GM11168 (cell line): Measurements from ENCODE around the gene ETFB.
"Not testable (repeated sequence)": the region's sequence is repeated elsewhere in the genome, so short reads cannot be mapped to it uniquely, and the experiment has no call there.

Experiments
- in situ Hi-C: fragments of 300-500 bp; cut with MboI; formaldehyde crosslinking; loops from one replicate; pipeline ENCODE4 v1.12.0; 2022; ENCODE audit warnings: low sequenced_read_pairs; ENCODE audit not compliant: unreplicated experiment

ETFB gene

GRCh38 chr19:51365965-51366388 is at the start of gene ETFB:
TSS of gene ETFB (minus strand) at chr19:51366388. CDS start at chr19:51366326, 62 bp downstream.
- in situ Hi-C loops: no loop called here

- in situ Hi-C loops: no loop called here
These were observed 49.0 kb upstream of the ETFB start for GRCh38 chr19:51415187-51415586.

GRCh38 chr19:51410950-51411748 is 45.0 kb upstream of the ETFB start:
- in situ Hi-C loops: no loop called here

GRCh38 chr19:51407511-51408131 is 41.4 kb upstream of the ETFB start:
- in situ Hi-C loops: no loop called here

DNA sequence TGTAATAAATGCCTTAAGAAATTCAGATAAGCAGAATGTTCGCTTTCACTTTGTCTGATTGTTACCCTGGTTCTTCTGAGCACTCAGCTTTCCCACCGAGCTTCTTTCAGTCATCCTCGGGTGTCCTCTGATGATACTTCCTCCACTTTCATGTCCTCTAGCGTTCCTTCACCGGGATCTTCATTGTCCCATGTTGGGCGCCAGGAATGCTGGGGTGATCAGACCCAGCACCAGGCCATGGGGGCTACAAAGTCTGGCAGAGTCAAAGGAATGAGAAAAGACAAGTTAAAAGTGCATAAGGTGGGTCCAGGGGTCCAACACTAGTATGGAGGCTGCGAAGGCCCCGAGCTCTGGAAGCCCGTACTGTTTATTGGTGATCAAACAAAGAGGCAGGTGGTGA is 35.9 kb upstream of the ETFB start:
- in situ Hi-C loops: no loop called here

DNA sequence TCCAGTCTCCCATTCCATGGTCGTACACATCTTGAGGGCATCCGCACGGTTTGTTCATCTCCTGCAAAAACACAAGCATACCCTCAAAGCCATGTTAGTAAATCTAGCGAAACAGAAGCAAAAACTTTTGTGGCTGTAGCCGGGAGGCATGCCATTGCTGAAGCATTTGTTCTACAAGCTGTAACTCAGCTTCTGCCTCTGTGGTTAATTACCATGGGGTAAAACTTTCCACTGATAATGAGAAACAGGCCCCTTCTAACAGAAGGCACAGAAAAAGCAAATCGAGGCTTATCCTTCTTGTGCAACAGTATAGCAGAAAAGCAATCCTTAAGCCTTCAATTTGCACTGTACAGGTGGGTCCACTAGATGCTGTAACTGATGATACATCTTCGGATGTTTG is 33.7 kb upstream of the ETFB start:
- in situ Hi-C loops: not testable (repeated sequence)

DNA sequence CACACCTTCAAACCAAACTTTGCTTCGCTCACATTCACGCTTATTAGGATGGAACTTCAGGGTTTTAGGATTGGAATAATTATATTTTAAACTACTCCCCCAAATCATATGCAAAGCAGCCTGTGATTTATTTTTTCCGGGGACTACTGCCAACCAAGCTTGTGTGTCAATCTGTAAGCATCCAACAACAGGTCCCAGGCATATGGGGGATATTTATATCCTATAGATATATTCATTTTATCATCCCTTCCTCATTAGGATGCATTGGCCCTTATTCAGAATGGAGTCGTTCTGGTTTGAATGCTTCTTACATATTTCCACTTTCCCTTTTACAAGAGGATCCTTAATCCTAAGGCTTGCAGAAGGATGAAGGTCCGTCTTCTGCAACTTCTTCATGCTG is 33.0 kb upstream of the ETFB start:
- in situ Hi-C loops: no loop called here

DNA sequence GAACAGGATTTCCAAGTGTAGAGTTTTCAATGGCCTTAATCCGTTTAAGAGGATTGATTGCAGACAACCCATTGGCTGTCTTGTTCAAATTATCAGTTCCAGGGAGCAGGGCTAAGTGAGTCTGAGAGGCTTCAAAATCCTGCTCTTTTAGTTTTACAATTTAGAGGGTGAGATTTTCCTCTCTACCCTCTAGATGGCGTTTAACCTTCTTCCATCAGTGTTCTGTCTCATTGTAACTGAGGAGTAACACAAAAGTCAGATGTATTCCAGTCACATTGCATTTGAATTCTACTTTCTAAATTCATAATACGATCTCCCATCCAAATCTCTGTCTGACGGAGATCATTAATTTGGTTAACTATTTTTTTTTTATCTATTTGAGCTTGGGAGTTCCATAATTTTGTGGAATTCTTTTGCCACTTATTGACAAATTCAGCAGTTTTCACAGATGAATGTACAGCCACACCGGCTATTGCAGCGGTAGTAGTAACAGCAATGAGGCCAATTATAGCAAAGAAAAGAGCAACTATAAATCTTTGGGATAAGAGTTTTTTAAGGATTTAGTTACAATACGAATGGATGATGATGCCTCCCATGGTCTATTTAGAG is 32.0 kb upstream of the ETFB start:
- in situ Hi-C loops: no loop called here

DNA sequence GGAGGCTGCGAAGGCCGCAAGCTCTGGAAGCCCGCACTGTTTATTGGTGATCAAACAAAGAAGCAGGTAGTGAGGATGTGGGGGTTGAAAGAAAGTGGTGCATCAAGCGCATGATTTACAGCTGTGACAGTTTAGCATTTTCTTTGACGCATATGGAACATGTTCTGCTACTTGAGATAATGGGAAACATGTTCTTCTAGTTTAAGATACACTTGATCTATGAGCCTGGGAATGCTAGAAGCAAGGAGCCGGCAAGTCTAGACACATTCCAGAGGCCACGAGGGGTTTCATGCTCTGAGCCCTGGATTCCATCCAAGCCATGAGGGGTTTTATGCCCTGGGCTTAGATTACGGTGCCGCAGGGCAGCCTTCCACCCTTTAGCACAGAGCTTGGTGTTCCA is 31.3 kb upstream of the ETFB start:
- in situ Hi-C loops: not testable (repeated sequence)

- in situ Hi-C loops: no loop called here
These were observed 30.0 kb upstream of the ETFB start for GRCh38 chr19:51396175-51396574.

DNA sequence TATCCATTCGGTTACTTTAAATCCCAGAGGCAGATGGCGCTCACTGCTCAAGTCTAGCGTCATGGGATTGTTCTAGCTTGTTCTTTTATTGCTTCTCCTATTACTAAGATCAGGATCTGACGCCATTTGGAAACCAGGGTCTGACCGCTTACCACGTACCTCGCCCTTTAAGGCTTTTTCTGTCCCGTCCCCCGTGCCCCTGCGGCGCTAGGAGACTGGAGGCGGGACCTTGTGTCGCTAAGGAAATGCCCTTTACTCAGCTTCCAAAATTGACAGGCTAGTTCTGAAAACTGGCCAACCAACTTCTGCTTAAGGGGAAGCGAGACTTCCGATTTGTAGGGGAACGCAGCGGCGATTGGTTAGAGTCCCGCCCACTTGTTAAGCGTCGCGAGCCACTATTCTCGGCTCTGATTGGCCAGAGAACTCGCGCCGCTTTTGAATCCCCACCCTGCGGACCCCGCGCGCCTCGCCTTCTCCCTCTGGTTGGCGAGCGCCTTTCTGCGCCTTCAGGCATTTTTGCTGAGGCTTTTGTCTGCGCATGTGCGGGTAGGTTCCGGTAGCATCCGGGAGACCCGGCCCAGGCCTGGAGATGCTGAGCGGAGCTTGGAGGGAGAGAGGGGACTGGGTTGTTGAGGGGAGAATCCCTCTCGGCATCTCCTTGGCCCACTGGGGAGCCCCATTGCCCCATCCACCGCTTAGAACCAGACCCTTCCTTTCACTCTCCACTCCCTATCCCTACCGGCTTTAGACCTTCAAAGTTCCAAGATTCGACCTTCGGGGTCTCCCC is 28.1 kb upstream of the ETFB start:
- in situ Hi-C loops: no loop called here

GRCh38 chr19:51392701-51393100 is 26.5 kb upstream of the ETFB start:
- in situ Hi-C loops: no loop called here

DNA sequence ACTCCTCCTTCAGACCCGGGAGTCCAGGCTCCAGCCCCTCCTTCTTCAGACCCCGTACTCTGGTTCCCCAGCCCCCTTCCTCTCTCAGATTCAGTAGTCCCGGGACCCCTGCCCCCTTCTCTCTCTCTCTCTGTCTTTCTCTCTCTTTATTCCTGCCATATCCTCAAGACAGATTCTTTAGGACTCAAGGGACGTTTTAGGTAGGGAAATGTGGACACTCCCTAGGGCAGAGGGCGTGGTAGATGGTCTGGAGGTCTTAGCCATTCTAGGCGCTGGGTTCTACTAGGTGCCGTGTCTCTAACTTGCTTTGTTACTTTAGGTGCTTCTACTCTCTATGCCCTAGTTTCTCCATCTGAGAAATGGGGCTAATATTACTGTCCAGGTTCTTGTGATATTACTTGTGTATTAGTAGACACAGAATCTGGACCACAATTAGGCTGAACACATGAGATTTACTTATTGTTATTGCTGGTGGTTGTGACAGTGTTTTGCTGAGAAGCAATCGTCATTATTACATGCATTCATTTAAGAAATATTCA is 25.0 kb upstream of the ETFB start:
- in situ Hi-C loops: no loop called here

GRCh38 chr19:51389143-51389542 is 23.0 kb upstream of the ETFB start:
- in situ Hi-C loops: no loop called here

DNA sequence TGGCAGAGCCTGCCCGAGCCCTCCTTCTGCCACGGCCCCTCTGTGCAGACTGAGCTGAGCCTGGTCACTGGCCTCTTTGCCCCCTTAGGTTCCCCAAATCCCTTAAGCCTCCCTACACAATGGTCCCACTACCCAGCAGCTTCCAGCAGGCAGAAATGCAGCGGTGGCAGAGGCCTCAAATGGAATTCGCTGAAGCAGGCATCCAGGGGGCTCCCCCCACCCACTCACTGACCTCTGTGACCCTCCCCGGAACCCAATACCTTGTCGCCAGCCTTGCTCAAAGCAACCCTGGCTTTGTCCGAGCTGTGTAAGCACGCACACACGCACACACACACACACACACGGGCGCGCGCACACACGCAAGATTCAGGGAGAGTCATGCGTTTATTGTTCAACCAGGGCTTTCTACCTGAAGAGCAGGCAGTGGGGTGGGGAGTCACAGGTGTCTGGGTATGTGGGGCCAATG is 21.8 kb upstream of the ETFB start, which contains the start of gene LIM2:
TSS of gene LIM2 (minus strand) at position 51 of the 466 bp plus-strand sequence. CDS start 531 bp downstream, outside the sequence.
- in situ Hi-C loops: no loop called here

GRCh38 chr19:51386882-51387520 is 20.8 kb upstream of the ETFB start:
- in situ Hi-C loops: no loop called here

DNA sequence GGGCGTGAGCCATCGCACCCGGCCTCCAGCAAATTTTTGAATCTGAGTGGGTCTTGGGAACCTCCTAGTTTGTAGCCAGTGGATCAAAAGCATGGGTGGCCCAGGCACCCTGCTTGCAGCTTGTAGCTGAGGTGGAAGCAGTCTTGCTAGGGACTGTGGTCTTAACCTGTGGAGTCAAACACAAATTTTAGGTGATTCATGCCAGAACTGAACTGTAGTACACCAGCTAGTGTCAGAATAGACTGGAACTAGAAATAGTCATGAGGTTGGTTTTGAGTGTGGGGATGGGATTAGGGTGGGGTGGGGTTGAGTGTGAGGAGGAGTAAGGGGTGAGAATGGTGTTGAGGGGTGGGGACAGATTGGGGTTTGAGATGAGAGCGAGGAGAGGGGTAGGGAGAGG is 15.8 kb upstream of the ETFB start:
- in situ Hi-C loops: no loop called here

DNA sequence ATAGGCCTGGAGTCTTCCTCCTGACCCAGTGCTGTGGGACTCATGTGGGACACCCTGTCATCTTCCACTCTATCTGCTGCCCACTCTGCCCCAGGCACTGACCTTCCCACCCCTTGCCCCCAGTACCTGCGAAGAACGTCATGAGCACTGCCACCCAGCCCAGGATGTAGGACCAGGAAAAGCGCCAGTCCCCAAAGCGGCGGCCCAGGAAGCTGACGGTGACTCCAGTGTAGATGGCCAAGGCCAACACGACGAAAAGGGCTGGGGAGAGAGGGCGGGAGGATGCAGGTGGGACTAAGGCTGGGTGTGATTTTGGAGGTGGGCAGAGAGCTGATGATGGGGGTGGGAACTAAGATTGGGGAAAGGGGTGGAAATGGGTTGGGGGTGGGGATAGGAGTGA is 14.2 kb upstream of the ETFB start:
- in situ Hi-C loops: no loop called here

GRCh38 chr19:51377422-51377821 is 11.2 kb upstream of the ETFB start:
- in situ Hi-C loops: no loop called here
